Gastrocnemius medialis (tissue), 4 donors: ENCODE measurements around the gene KCNK4. TPM values are rescaled to one million over a fixed set of nuclear protein-coding genes. Genes with fewer than 3 reads are reported as not detected.

Experiments used
- ATAC-seq, 2 donors: fragments of 150-250 bp; one replicate each; pipeline ENCODE4 v1.9.1; 2016
- DNase-seq, 2 donors: peaks; one replicate each; pipeline ENCODE4 v3.0.0-alpha.2; 2019
- H3K27ac ChIP-seq, 4 donors: fragments of 200-600 bp; sonication (generic); 1 replicate in 1 of 4; 2 replicates in 3 of 4; pipeline ENCODE4 v1.5.1; 2016 to 2018; ENCODE audit warnings: mild to moderate bottlenecking in 2 of 4, moderate library complexity in 1 of 4
- H3K27me3 ChIP-seq, 3 donors: fragments of 200-600 bp; sonication (generic) in 2 of 3; 1 replicate in 1 of 3; 2 replicates in 2 of 3; pipeline versions ENCODE4 v1.5.1 to v1.6.0; 2016 to 2019; ENCODE audit warnings: mild to moderate bottlenecking in 1 of 3, moderate library complexity in 1 of 3
- H3K36me3 ChIP-seq, 2 donors: fragments of 200-600 bp; sonication (generic) in 1 of 2; one replicate each; pipeline ENCODE4 v1.5.1; 2017 to 2018
- H3K4me1 ChIP-seq, 2 donors: fragments of 200-600 bp; sonication (generic) in 1 of 2; one replicate each; pipeline ENCODE4 v1.5.1; 2016 to 2017; ENCODE audit warnings: mild to moderate bottlenecking in 2 of 2
- H3K4me3 ChIP-seq, 4 donors: fragments of 200-600 bp; sonication (generic) in 3 of 4; 1 replicate in 1 of 4; 2 replicates in 3 of 4; pipeline ENCODE4 v1.5.1; 2016 to 2019; ENCODE audit warnings: mild to moderate bottlenecking in 2 of 4
- H3K9me3 ChIP-seq, 3 donors: fragments of 200-600 bp; sonication (generic) in 2 of 3; 1 replicate in 1 of 3; 2 replicates in 2 of 3; pipeline ENCODE4 v1.5.1; 2016 to 2019
- CTCF ChIP-seq, 5 experiments: fragments of 450-650 bp in 3 of 5; fragments of 200-600 bp in 2 of 5; sonication (generic) in 2 of 5; IDR thresholded peaks in 4 of 5; conservative IDR thresholded peaks in 1 of 5; 1 replicate in 4 of 5; 2 replicates in 1 of 5; pipeline ENCODE4 v1.5.1; 2016 to 2019; ENCODE audit warnings: antibody characterized with exemption in 5 of 5, mild to moderate bottlenecking in 3 of 5, moderate library complexity in 3 of 5
- POLR2A ChIP-seq, 2 donors: fragments of 450-650 bp; IDR thresholded peaks; one replicate each; pipeline ENCODE4 v1.6.1; 2017; ENCODE audit warnings: antibody characterized with exemption in 2 of 2, mild to moderate bottlenecking in 2 of 2, moderate library complexity in 2 of 2
- in situ Hi-C, 4 donors: fragments of 200-750 bp; cut with MboI; loops; one replicate each; pipeline versions ENCODE4 v1.15.0 to v1.8.0; 2017; ENCODE audit warnings: low sequenced_read_pairs in 4 of 4
- intact Hi-C: fragments of 100-400 bp; cut with DNase I; formaldehyde crosslinking; loops from one replicate; pipeline ENCODE4 v1.15.1; 2023; ENCODE audit warnings: low total_unique reads
- total RNA-seq, 4 donors: library from RNA; depleted of rRNA; stranded (reverse); fragments of >200 nt; gene quantifications; one replicate each; pipeline versions ENCODE4 v1.1.0 to v1.2.3, GENCODE V29; 2016

KCNK4 gene
- total RNA-seq, 4 donors from 2014 or later, result not detected

- intact Hi-C loops, result no loop called here
- H3K9me3 ChIP-seq, result no peaks in the 10 kb centered on the region
Observed at GRCh38 chr11:64288353-64288750, 2.8 kb upstream of the KCNK4 start.

GRCh38 chr11:64289002-64289564, 2.0 kb upstream of the KCNK4 start:
- ATAC-seq (no peak), DNase-seq (no peak)
- in situ Hi-C loops, result no loop called here
- H3K4me1 ChIP-seq, result peaks cover 12 to 21% of the 10 kb centered on the region in 2 donors
- no peaks in the 10 kb centered on the region for H3K9me3 ChIP-seq
- intact Hi-C loops, result no loop called here
- no peak overlapping the region for H3K27ac ChIP-seq
- H3K4me3 ChIP-seq, result no peak overlapping the region
- H3K27me3 ChIP-seq, result peaks cover 20 to 31% (median 29%) of the 10 kb centered on the region in 3 donors
- TF ChIP-seq POLR2A (IDR thresholded peaks at IDR 0.05) (no peak), CTCF (IDR thresholded peaks at IDR 0.05 in 4 of 5, conservative IDR thresholded peaks at IDR 0.05 in 1 of 5) (no peak)
- H3K36me3 ChIP-seq, result no peaks in the 10 kb centered on the region

More at GRCh38 chr11:64288353-64288750, 2.8 kb upstream of the KCNK4 start:
- Histone ChIP-seq H3K27ac (no peak overlapping the region), H3K36me3 (no peaks in the 10 kb centered on the region), H3K4me3 (no peak overlapping the region), H3K27me3 (peaks cover 12 to 24% (median 23%) of the 10 kb centered on the region in 3 donors), H3K4me1 (peaks cover 19 to 28% of the 10 kb centered on the region in 2 donors)
- in situ Hi-C loops, result no loop called here
- ATAC-seq (no peak), DNase-seq (no peak)
- TF ChIP-seq CTCF (IDR thresholded peaks at IDR 0.05 in 4 of 5, conservative IDR thresholded peaks at IDR 0.05 in 1 of 5), result no peak
- no peak for TF ChIP-seq POLR2A (IDR thresholded peaks at IDR 0.05)

GRCh38 chr11:64290352-64291261, 495 bp upstream of the KCNK4 start:
- ATAC-seq (no peak), DNase-seq (no peak)
- H3K4me3 ChIP-seq, result no peak overlapping the region
- H3K36me3 ChIP-seq, result no peaks in the 10 kb centered on the region
- in situ Hi-C loops (no loop called here), intact Hi-C loops (no loop called here)
- H3K27ac ChIP-seq, result no peak overlapping the region
- H3K27me3 ChIP-seq, result peaks cover 34 to 46% (median 42%) of the 10 kb centered on the region in 3 donors
- TF ChIP-seq POLR2A (IDR thresholded peaks at IDR 0.05), result no peak
- H3K9me3 ChIP-seq, result no peaks in the 10 kb centered on the region
- H3K4me1 ChIP-seq, result peaks cover 11 to 18% of the 10 kb centered on the region in 2 donors

GRCh38 chr11:64291752-64292459, 804 bp downstream of the KCNK4 start:
- ATAC-seq (no peak), DNase-seq (no peak)
- H3K36me3 ChIP-seq, result no peaks in the 10 kb centered on the region
- peaks cover 41 to 55% (median 52%) of the 10 kb centered on the region in 3 donors for H3K27me3 ChIP-seq
- intact Hi-C loops (no loop called here), in situ Hi-C loops (no loop called here)
- H3K4me3 ChIP-seq, result peak overlapping the region; percentile 30 to 38 (median 35)
- TF ChIP-seq CTCF (IDR thresholded peaks at IDR 0.05 in 4 of 5, conservative IDR thresholded peaks at IDR 0.05 in 1 of 5), result no peak
- no peak for TF ChIP-seq POLR2A (IDR thresholded peaks at IDR 0.05)
- H3K27ac ChIP-seq, result no peak overlapping the region
- H3K4me1 ChIP-seq, result peaks cover 1 to 7% of the 10 kb centered on the region in 2 donors
- no peaks in the 10 kb centered on the region for H3K9me3 ChIP-seq
